Upper lobe of right lung (tissue), 1 donor: Measurements from ENCODE around the gene TLK2. TPM values are rescaled to one million over a fixed set of nuclear protein-coding genes. Genes with fewer than 3 reads are reported as not detected.
A peak's percentile ranks its signal among the peaks of the same experiment; 100 is the strongest.

Experiments used
- ATAC-seq: fragments of 200-7000 bp; cut with Tn5 transposase; one replicate; pipeline ENCODE4 v1.9.1; 2020; ENCODE audit warnings: mild to moderate bottlenecking, moderate library complexity
- DNase-seq: peaks from one replicate; pipeline ENCODE4 v3.0.0-alpha.2; 2020
- H3K27ac ChIP-seq: fragments of 200-600 bp; one replicate; pipeline ENCODE4 v1.8.0; 2022
- H3K27me3 ChIP-seq: fragments of 200-600 bp; one replicate; pipeline ENCODE4 v1.8.0; 2022; ENCODE audit warnings: mild to moderate bottlenecking
- H3K36me3 ChIP-seq: fragments of 200-600 bp; one replicate; pipeline ENCODE4 v1.8.0; 2022
- H3K4me1 ChIP-seq: fragments of 200-600 bp; one replicate; pipeline ENCODE4 v1.8.0; 2022
- H3K4me3 ChIP-seq: fragments of 200-600 bp; one replicate; pipeline ENCODE4 v1.8.0; 2022; ENCODE audit warnings: mild to moderate bottlenecking
- H3K9me3 ChIP-seq: fragments of 200-600 bp; one replicate; pipeline ENCODE4 v1.8.0; 2022
- CTCF ChIP-seq: fragments of 200-600 bp; IDR thresholded peaks from one replicate; pipeline ENCODE4 v1.8.0; 2022; ENCODE audit warnings: antibody characterized with exemption
- intact Hi-C: fragments of 100-400 bp; cut with DNase I; formaldehyde crosslinking; loops from one replicate; pipeline ENCODE4 v1.11.0; 2022
- total RNA-seq: library from RNA; stranded (reverse); fragmentation: NEBNext Ultra II Directional; extraction: Animal tissue kit (Norgen Biotek cat#: 25700); gene quantifications from one replicate; pipeline ENCODE4 v1.2.1, GENCODE V29; 2021
- donor health status: DM: no; HTN: yes; CAD: no; lungs with severe emphysema.

Gene TLK2
- total RNA-seq, 1 donor from 2014 or later: 38.4 TPM

GRCh38 chr17:62628831-62629555 lies 150.4 kb downstream of the TLK2 start:
- H3K9me3 ChIP-seq: no peaks in the 10 kb centered on the region
- H3K27me3 ChIP-seq: no peaks in the 10 kb centered on the region
- H3K27ac ChIP-seq: peak overlapping the region; percentile 91
- no peak for ATAC-seq
- peaks cover 28% of the 10 kb centered on the region for H3K4me1 ChIP-seq
- H3K36me3 ChIP-seq: no peaks in the 10 kb centered on the region
- intact Hi-C loops: no loop called here
- H3K4me3 ChIP-seq: peak overlapping the region; percentile 66
- no peak for DNase-seq
- no peak for TF ChIP-seq CTCF

- intact Hi-C loops: no loop called here
- ATAC-seq: no peak
- no peak for DNase-seq
- peaks cover 28% of the 10 kb centered on the region for H3K4me1 ChIP-seq
- peak overlapping the region; percentile 66 for H3K4me3 ChIP-seq
- H3K9me3 ChIP-seq: no peaks in the 10 kb centered on the region
- H3K36me3 ChIP-seq: no peaks in the 10 kb centered on the region
- peak overlapping the region; percentile 91 for H3K27ac ChIP-seq
- H3K27me3 ChIP-seq: no peaks in the 10 kb centered on the region
- TF ChIP-seq CTCF: no peak
Observed at GRCh38 chr17:62629556-62630364, 151.1 kb downstream of the TLK2 start.

GRCh38 chr17:62630365-62631085 lies 151.9 kb downstream of the TLK2 start:
- intact Hi-C loops: no loop called here
- TF ChIP-seq CTCF: no peak
- no peak for ATAC-seq

GRCh38 chr17:62631086-62631935 lies 152.7 kb downstream of the TLK2 start:
- no peak overlapping the region for H3K27ac ChIP-seq
- DNase-seq: no peak
- intact Hi-C loops: no loop called here

More at GRCh38 chr17:62630365-62631085, 151.9 kb downstream of the TLK2 start:
- Histone ChIP-seq H3K36me3 (no peaks in the 10 kb centered on the region), H3K4me3 (no peak overlapping the region), H3K4me1 (peaks cover 28% of the 10 kb centered on the region), H3K27me3 (no peaks in the 10 kb centered on the region), H3K9me3 (no peaks in the 10 kb centered on the region), H3K27ac (no peak overlapping the region)
- DNase-seq: no peak

More at GRCh38 chr17:62631086-62631935, 152.7 kb downstream of the TLK2 start:
- no peak for TF ChIP-seq CTCF
- Histone ChIP-seq H3K27me3 (no peaks in the 10 kb centered on the region), H3K4me1 (peaks cover 28% of the 10 kb centered on the region), H3K9me3 (no peaks in the 10 kb centered on the region), H3K4me3 (no peak overlapping the region), H3K36me3 (no peaks in the 10 kb centered on the region)
- no peak for ATAC-seq
